ENCODE data around the gene ARHGAP6.
"Not testable (repeated sequence)": the region's sequence is repeated elsewhere in the genome, so short reads cannot be mapped to it uniquely, and the experiment has no call there.

ARHGAP6 gene

DNA sequence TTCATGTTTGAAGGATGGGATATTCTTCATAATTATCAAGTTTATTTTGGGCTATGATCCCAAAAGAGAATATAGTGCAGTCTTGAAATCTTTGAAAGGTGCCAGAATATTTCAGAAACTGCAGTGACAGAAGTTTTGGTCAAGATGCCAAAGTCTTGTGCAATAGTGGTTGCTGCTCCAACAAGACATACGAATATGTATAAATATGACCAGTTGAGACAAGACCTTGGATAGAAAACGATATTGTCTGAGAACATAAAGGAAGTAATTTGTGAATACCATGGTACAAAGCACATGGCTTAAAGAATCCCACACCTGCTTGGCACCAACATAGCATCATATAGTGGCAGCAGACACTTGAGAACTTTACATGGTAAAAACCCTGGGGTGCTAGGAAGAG, 421.1 kb downstream of the ARHGAP6 start:
- no peak for DNase-seq (ENCODE audit: low read depth in 3 of 3)

DNA sequence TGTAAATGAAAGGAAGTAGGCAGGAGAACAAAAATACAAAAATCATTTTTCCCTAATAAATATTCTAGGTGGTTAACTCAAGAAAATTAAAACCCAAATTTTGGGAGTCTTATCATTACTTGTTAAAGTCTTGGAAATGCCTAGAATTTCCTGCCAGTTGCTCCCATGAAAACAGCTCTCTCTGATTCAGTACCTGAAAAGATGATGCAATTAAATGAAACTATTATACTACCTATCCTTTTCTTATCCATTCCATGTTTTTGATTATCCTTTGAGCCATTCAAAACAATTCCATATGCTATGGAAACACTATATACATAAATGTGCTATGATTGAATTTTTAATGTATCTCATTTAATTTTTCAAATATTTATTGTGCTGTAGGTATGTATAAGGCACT, 423.0 kb downstream of the ARHGAP6 start:
- no peak for DNase-seq (ENCODE audit: low read depth in 3 of 3)

DNA sequence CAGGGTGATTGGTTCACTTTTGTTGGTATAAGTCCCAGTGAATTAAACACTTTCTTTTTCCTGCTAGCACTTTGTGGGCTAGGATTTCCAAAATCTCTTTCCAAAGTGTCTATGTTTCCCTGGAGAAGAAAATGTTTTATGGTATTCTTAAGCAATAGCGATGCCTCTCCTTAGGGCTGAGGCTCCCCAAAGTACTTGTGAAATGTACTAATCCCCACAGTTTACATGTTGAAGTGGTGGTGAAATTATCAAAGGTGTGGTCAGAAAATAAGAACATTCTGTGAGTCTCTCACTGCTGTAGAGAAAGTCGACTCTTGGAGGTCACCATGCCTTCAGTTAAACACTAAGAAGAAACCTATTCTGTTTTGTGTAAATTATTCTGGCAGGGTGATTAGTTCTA, 424.0 kb downstream of the ARHGAP6 start:
- DNase-seq (ENCODE audit: low read depth in 3 of 3): no peak

DNA sequence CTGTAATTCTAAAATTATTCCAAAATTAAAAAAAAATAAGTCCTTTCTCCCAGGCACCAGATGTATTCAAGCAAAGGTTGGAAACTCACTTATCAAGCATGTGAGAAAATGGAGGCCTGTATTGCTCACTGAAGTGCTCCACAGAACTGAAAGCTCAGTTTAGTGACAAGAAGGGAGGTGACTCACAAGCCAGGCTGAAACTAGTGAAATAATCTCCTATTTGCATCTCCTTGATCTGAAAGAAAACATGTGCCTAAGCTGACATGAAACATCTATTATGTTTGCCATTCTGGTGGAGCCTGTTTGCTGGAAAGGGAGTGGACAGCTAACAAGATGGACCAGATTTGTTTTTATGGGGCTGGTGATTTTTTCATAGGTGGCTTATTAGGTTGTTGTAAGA, 426.5 kb downstream of the ARHGAP6 start:
- no peak for DNase-seq (ENCODE audit: low read depth in 3 of 3)

DNA sequence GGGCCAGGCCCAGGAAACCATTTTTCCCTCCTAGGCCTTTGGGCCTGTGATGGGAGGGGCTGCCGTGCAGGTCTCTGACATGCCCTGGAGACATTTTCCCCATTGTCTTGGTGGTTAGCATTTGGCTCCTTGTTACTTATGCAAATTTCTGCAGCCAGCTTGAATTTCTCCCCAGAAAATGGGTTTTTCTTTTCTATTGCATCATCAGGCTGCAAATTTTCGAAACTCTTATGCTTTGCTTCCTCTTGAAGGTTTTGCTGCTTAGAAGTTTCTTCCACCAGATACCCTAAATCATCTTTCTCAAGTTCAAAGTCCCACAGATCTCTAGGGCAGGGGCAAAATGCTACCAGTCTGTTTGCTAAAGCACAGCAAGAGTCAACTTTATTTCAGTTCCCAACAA, 430.3 kb downstream of the ARHGAP6 start:
- not testable (repeated sequence) for DNase-seq (ENCODE audit: low read depth in 3 of 3)

DNA sequence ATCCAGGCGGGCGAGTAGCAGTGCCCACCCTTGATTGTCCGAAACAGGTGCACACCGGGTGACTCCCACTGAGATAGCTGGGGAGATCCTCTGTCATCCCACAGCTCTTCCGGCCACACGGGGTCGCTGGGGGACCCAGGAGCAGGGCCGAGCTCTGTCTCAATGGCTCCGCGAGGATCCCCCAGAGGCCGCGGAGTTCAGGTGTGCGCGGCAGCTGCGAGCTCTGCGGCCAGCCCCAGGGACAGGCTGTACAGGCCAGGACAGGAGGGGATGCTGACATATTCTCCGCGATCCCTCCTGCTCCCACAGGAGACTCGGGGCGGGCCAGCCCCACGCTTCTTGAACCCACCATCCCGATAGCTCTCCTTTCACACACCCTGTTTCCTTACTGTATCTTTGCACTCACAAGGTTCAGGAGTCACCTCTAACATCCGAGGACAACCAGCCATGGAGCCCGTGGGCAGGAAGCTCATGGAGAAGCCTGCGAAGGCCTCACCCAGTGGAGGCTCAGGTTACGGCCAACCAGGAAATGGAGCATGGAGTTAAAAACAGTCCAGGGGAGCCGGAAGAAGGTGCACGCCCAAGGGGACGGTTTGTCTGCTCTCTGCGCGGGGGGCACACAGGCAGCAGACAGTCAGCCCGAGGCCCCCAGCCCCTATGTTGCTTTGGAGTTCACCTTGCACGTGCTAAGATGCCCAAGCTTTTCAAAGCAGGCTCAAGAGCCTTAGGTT, 450.4 kb downstream of the ARHGAP6 start:
- no peak for DNase-seq (ENCODE audit: low read depth in 3 of 3)

DNA sequence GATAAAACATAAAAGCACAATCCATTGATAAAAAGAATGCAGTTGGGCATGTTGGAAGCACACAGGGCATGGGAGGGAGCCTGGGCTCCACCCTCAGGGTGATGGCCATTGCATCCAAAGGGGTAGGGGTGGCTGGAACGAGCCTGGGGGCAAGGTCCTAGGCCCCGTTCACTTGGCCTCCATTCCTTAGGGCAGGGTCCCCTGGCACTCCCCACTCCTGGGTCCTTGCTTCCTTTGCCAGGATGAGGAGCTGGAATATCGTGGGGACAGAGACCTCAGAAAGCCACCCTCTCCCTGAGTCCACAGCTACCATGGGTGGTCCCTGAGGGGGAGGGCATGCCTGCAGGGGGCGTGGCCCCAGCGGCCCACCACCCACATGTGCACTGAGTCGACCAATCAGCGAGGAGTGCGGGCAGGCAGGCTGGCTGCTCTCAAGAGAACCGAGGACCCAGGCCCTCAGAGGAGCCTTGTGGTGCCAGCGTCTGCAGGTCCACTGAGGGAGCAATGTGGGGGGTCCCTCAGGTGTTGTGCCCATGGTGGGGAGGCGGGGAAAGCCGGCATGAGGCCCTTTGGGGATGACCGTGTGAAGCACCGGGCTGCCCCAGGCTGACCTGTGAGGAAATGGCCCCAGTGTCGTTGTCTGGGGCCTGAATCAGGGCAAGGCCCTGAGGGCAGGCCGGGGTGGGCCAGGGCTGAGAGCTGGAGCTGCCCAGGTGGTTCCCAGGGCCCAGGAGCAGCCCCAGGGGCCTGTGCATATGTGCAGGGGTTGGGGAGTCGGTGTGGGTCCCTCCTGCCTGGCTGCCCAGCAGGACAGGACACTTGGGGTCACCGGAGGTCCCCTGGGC, 451.2 kb downstream of the ARHGAP6 start:
- no peak for DNase-seq (ENCODE audit: low read depth in 3 of 3)

DNA sequence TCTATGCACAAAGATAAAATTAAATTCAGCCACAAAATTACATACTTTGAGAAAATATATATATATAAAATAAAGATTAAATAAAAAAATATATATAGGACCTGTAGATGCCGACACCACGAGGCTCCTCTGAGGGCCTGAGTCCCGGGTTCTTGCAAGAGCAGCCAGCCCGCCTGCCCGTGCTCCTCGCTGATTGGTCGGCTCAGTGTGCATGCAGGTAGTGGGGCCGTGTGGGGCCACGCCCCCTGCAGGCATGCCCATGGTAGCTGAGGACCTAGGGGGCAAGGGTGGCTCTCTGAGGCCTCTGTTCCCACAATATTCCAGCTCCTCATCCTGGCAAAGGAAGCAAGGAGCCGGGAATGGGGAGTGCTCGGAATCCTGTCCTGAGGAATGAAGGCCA, 453.0 kb downstream of the ARHGAP6 start:
- DNase-seq (ENCODE audit: low read depth in 3 of 3): no peak

DNA sequence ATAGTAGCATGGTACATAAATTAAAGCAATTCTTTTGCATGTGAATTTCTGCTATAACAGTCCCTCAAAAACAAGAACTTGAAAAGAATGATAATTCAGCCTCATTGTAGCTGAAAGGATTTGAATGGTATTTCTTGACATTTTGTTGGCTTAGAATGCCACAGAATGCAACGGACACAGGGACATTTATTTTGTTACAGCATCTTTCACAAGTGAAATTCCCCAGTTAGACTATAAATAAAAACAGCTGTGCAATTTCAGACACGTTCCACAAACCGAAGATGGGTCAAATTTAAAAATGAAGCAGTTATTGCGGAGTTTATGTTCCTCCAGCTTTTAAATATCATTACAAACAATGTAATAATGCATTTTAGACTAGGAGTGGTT, 455.3 kb downstream of the ARHGAP6 start:
- no peak for DNase-seq (ENCODE audit: low read depth in 3 of 3)

DNA sequence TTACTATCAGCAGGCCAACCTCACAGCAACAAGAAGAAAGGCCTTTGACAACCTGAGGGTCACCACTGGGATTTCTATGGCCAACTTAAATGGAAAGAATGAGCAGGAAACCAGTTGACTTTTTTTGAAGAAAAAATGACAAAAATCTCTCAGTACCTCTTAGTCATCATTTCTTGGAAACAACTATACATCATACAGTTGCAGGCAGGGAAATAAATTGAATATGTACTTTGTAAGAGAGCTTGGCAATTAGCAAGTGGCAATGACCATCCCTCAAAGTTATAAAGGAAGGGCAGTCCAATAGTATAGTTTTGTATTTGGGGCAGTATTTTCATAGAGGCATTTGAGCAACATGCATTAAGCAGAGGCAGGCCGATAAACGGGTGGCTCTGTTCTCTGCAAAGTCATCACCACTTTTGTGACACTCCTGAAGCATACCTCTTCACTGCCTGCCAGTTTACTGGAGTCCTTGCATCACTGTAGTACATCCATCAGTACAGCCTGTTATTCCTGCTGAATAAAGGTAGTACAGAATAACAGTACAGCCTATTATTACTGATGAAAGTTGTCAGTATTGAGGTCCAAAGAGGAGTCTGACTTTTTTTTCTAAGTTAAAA, 455.8 kb downstream of the ARHGAP6 start:
- DNase-seq (ENCODE audit: low read depth in 3 of 3): no peak

DNA sequence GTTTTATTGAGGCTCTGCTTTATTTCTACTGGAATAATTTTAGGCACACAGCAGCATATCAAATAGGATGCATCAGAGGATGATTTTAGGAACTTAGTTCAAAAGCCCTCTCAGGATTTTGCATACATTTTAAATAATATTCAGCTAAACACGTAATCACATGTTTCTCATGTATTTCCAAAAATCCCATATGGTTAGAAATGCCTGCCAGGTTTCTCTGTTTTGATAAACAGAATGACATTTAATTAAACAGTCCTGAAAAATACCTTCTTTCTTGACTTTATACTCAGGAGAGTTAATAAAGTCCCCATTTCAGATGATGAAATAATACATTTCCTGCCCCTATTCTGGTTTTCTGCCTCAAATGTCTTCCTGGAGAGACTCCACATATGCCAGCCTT, 459.0 kb downstream of the ARHGAP6 start:
- DNase-seq (ENCODE audit: low read depth in 3 of 3): no peak

DNA sequence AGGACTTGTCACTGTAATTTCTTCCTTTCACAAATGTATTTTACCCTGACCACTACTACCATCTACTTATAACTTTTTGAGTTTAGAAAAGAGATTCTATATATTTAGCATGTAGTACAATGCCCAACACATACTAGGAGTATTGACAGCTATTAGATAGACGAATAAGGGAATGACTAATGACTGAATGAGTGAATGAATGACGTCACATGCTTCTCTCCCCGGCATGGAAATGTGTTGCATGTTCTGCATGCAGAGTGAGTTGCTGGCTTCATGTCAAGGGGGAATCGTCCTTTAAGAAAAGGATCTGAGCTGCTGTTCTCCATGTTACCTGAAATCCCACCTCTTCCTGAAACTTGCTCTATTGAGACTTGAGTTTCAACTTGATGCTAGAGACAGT, 459.9 kb downstream of the ARHGAP6 start:
- no peak for DNase-seq (ENCODE audit: low read depth in 3 of 3)

DNA sequence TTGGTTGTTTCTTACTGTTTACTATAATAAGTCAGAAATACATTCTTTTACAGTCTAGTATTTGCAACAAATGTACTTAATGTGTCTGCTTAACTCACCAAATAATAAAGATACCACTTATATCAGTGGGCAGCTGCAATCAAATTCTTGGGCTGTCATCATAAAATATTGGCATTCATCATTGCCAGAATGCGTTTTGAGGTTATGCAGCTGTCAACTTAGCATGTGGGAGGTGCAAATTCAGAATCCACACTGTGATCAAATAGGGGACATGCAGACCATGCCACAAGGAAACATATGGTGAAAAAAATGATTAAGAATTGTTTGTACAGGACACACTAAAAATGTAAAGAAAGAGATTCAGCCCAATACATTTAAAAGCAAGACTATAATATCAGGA, 468.0 kb downstream of the ARHGAP6 start:
- DNase-seq (ENCODE audit: low read depth in 3 of 3): no peak

DNA sequence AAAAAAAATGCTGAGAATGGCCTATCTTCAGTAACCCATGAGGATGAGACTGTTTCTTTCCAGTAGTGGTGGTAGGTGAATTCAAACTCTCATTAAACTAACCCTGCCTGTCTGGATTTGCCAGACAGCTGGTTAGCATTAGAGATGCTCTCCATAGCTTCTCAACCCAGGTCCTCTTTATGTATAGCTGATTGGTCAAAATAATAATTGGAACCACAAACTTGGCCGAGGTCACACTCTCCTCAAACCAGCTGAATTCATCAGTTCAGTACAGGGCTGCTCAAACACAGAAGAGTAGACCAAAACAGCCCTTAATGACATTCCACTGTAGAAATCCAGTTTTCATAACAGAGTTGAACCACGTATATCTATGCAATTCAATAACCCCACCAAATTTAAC, 469.2 kb downstream of the ARHGAP6 start:
- DNase-seq (ENCODE audit: low read depth in 3 of 3): no peak

DNA sequence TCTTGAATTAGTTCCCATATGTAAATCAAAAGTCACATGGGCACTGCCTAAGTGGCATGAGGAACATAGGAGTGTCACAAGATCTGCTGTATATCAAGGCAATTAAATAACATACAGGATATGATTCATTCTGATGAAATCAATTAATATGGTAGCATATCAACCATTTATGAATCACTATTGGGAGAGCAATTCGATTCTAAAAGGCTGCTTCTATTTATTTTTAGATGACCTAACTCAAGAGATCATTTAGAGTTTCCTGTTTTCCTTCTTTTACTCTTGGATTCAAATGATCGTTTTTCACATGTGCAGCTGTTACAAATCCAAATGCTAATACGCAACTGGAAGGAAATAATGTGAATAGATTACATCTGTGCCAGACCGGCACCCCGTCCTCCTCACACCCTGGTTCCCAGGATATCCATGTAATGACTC, 472.7 kb downstream of the ARHGAP6 start:
- no peak for DNase-seq (ENCODE audit: low read depth in 3 of 3)

DNA sequence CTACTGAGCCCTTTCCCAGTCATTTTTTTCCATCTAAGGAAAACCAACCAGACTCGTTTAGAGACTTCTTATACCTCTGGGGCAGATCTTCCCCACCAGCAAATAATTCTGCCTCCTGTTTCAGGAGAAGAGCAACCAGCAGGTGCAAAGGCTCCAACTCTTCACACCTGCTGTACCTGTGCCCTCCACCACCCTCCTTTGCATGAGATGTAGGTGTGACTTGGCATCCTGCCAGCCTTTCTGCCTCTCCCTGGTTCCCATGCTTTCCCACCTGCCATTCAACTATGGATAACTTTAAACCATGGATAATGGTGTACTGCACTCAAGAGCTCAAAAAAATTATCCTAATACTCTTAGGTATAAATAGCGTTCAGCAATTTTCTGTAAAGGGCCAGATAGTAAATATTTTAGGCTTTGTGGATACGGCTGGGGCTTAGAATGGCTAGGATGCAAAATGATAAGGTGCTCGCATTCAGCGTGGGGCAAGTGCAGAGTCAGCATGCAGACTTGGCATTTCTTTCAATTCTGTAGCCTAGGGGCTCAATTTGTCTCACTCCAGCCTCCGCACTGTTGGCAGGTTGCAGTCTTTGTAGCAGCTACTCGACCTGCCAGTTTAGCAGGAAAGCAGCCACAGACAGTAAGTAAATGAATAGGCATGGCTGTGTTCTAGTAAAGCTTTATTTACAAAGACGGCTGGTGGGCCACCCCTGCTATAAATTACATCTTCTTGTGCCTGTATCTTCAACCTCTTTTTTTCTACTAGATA, 474.8 kb downstream of the ARHGAP6 start:
- no peak for DNase-seq (ENCODE audit: low read depth in 3 of 3)

DNA sequence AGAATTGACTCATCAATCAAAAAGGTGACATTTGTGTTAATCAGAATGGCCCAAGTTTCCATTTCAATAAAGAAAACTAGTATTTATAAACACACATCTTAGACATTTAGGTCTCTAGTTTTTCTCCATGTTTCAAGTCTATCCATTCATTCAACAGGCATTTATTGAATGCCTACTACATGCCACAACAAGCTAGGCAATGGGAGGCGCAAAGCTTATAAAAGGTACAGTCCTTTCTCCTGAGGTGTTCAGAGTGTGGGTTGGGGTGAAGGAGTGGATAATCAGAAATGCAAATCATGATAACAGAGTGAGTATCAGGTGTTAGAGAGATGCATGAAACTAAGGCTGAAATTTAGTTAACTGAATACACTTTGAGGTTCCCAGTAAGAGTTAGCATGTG, 476.6 kb downstream of the ARHGAP6 start:
- no peak for DNase-seq (ENCODE audit: low read depth in 3 of 3)

DNA sequence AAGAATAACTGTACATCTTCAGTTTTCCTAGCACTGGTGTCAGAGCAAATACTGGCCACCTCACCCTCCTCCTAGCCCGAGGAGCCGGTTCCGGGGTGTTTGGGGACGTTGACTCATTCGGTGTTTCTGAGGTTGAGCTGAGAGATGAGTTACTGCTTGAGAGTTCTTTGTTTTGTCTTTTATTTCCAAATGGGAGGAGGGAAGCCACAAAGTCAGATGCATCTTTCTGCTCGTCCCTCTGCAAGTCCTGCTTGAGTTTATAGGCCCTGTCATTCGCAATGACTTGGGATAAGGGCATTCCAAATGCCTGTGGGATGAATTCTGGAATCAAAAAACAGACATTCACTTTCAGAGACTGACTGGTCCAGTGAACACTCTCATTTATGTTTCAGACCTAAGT, 477.1 kb downstream of the ARHGAP6 start:
- no peak for DNase-seq (ENCODE audit: low read depth in 3 of 3)

DNA sequence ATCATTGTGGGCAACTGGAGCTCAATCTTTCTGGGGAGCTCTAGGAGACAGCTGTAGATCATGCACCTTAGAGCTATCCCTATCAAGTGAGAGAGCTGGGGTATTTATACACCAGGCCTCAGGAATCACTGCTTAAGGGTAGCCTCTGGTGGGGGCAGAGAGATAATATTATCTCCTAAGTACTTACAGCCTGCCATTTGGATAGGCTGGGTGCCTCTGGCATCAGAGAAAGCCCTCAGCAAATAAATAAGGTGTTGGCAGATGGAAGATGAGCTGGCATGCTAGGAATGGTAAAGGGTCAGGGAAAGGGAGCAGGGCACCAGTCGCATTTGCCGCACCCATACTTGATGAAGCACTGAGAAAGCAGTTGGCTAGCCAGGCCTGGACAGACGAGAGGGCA, 478.7 kb downstream of the ARHGAP6 start:
- no peak for DNase-seq (ENCODE audit: low read depth in 3 of 3)

DNA sequence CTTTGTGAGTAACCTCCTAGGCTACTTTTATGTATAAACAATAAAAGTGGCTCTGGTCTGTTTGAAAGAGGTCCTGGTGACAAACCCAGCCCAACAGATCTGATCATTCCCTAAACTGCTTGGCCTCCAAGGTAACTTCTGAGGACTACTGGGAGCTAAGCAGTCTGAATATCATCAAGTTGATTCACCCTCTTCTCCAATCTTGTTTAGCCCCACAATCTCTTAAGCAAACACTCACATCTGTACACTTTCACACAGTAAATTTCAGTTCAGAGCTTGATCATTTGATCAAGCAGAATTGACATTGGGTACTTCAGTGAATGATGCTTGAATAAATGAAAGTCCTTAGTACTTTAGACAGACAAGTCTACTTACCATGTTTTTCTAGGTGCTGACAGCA, 479.9 kb downstream of the ARHGAP6 start:
- no peak for DNase-seq (ENCODE audit: low read depth in 3 of 3)

DNA sequence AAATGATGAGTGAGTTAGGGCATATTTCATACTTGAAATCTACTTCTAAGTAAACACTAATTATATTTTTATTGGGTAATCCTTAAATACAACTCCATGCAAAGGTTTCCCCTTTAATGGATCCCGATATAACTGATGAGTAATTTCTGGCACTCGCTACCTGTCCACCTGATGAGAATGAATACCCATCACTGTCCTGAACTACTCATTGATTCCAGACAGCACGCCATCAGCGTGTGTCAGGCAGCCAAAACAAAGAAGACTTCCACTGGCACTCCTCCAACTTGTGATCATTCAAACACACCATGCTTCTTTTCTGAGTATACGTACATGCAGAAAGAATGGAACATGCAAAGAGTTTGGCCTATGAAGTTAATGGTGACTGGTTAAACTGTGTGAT, 485.1 kb downstream of the ARHGAP6 start:
- DNase-seq (ENCODE audit: low read depth in 3 of 3): no peak

DNA sequence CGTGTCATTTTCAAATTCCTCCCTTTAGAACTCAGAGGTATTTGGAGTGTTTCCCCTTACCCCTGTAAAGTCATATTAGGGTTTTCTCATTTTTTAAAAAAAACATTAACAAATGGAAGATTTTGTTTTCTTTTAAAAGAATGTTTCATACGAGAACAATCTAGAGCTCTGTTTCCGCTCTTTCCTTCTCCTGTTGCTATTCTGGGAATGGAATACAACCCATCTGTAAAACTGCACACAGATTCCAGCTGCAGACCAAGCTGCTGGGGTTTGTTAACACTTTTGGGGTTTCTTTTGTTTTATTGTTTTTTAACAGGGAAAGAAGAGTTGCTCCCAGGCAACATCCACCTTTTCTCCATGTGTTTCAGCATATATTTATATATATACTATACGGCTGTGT, 493.3 kb downstream of the ARHGAP6 start:
- no peak for DNase-seq (ENCODE audit: low read depth in 3 of 3)

Data from stimulated activated CD4-positive, alpha-beta T cell treated with anti-CD3 and anti-CD28 coated beads, TNF-alpha, amount 100 ng/mL, for 24 hours (primary cell).